ENCODE data around the gene CTTN. TPM values are rescaled to one million over a fixed set of nuclear protein-coding genes. Genes with fewer than 3 reads are reported as not detected.

CTTN gene
- total RNA-seq, 1 donor from 2014 or later, result 458 TPM

GRCh38 chr11:70413151-70413550 lies 14.8 kb downstream of the CTTN start:
- H3K36me3 Mint-ChIP-seq (ENCODE audit: low read depth, unreplicated experiment), result peaks cover 72% of the 10 kb centered on the region
- H3K27me3 Mint-ChIP-seq (ENCODE audit: unreplicated experiment), result no peaks in the 10 kb centered on the region
- no peak overlapping the region for H3K4me3 Mint-ChIP-seq (ENCODE audit: unreplicated experiment)

GRCh38 chr11:70414341-70415100 lies 16.2 kb downstream of the CTTN start:
- Mint-ChIP-seq H3K4me1 (ENCODE audit: unreplicated experiment) (no peaks in the 10 kb centered on the region), H3K27ac (ENCODE audit: unreplicated experiment) (peak overlapping the region; percentile 24), H3K9me3 (ENCODE audit: unreplicated experiment) (no peaks in the 10 kb centered on the region), H3K36me3 (ENCODE audit: low read depth, unreplicated experiment) (peaks cover 66% of the 10 kb centered on the region), H3K4me3 (ENCODE audit: unreplicated experiment) (peak overlapping the region; percentile 65), H3K27me3 (ENCODE audit: unreplicated experiment) (no peaks in the 10 kb centered on the region)
- no peak for DNase-seq (ENCODE audit: low spot score)
- TF ChIP-seq, protein P1, sequence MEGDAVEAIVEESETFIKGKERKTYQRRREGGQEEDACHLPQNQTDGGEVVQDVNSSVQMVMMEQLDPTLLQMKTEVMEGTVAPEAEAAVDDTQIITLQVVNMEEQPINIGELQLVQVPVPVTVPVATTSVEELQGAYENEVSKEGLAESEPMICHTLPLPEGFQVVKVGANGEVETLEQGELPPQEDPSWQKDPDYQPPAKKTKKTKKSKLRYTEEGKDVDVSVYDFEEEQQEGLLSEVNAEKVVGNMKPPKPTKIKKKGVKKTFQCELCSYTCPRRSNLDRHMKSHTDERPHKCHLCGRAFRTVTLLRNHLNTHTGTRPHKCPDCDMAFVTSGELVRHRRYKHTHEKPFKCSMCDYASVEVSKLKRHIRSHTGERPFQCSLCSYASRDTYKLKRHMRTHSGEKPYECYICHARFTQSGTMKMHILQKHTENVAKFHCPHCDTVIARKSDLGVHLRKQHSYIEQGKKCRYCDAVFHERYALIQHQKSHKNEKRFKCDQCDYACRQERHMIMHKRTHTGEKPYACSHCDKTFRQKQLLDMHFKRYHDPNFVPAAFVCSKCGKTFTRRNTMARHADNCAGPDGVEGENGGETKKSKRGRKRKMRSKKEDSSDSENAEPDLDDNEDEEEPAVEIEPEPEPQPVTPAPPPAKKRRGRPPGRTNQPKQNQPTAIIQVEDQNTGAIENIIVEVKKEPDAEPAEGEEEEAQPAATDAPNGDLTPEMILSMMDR (IDR thresholded peaks at IDR 0.05; ENCODE audit: unreplicated experiment), result no peak

More at GRCh38 chr11:70413151-70413550, 14.8 kb downstream of the CTTN start:
- Mint-ChIP-seq H3K9me3 (ENCODE audit: unreplicated experiment) (no peaks in the 10 kb centered on the region), H3K4me1 (ENCODE audit: unreplicated experiment) (no peaks in the 10 kb centered on the region), H3K27ac (ENCODE audit: unreplicated experiment) (no peak overlapping the region)
- TF ChIP-seq, protein P1 (IDR thresholded peaks at IDR 0.05; ENCODE audit: unreplicated experiment), result no peak
- DNase-seq (ENCODE audit: low spot score), result no peak

- peaks cover 62% of the 10 kb centered on the region for H3K36me3 Mint-ChIP-seq (ENCODE audit: low read depth, unreplicated experiment)
These were observed 16.9 kb downstream of the CTTN start for GRCh38 chr11:70415191-70415590.

GRCh38 chr11:70415642-70416395 lies 17.5 kb downstream of the CTTN start:
- H3K36me3 Mint-ChIP-seq (ENCODE audit: low read depth, unreplicated experiment), result peaks cover 60% of the 10 kb centered on the region
- H3K27me3 Mint-ChIP-seq (ENCODE audit: unreplicated experiment), result no peaks in the 10 kb centered on the region
- peak overlapping the region; percentile 62 for H3K4me3 Mint-ChIP-seq (ENCODE audit: unreplicated experiment)
- no peaks in the 10 kb centered on the region for H3K4me1 Mint-ChIP-seq (ENCODE audit: unreplicated experiment)
- no peak for DNase-seq (ENCODE audit: low spot score)
- no peaks in the 10 kb centered on the region for H3K9me3 Mint-ChIP-seq (ENCODE audit: unreplicated experiment)
- TF ChIP-seq, protein P1 (IDR thresholded peaks at IDR 0.05; ENCODE audit: unreplicated experiment), result no peak
- H3K27ac Mint-ChIP-seq (ENCODE audit: unreplicated experiment), result no peak overlapping the region

More at GRCh38 chr11:70415191-70415590, 16.9 kb downstream of the CTTN start:
- Mint-ChIP-seq H3K9me3 (ENCODE audit: unreplicated experiment) (no peaks in the 10 kb centered on the region), H3K27me3 (ENCODE audit: unreplicated experiment) (no peaks in the 10 kb centered on the region), H3K4me1 (ENCODE audit: unreplicated experiment) (no peaks in the 10 kb centered on the region), H3K4me3 (ENCODE audit: unreplicated experiment) (peak overlapping the region; percentile 65), H3K27ac (ENCODE audit: unreplicated experiment) (no peak overlapping the region)
- no peak for DNase-seq (ENCODE audit: low spot score)
- TF ChIP-seq, protein P1 (IDR thresholded peaks at IDR 0.05; ENCODE audit: unreplicated experiment), result no peak

DNA sequence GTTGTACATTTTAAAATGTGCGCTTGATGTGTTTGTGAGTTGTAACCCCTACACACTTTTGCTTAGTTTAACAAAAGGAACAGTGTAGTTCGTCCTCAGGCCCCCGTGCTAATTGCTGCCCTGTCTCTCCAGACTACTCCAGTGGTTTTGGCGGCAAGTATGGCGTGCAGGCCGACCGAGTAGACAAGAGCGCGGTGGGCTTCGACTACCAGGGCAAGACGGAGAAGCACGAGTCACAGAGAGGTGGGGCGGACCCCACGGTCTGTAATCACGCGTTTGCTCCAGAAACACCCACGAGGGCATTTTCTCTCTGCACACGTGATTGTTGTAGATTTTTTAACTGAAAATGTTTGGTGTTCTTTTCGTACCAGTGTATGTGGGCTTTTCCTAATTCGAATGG lies 18.6 kb downstream of the CTTN start:
- TF ChIP-seq, protein P1 (IDR thresholded peaks at IDR 0.05; ENCODE audit: unreplicated experiment), result no peak
- H3K27ac Mint-ChIP-seq (ENCODE audit: unreplicated experiment), result no peak overlapping the region
- no peak for DNase-seq (ENCODE audit: low spot score)
- H3K4me1 Mint-ChIP-seq (ENCODE audit: unreplicated experiment), result no peaks in the 10 kb centered on the region
- H3K36me3 Mint-ChIP-seq (ENCODE audit: low read depth, unreplicated experiment), result peaks cover 61% of the 10 kb centered on the region
- H3K4me3 Mint-ChIP-seq (ENCODE audit: unreplicated experiment), result no peak overlapping the region
- H3K9me3 Mint-ChIP-seq (ENCODE audit: unreplicated experiment), result no peaks in the 10 kb centered on the region
- no peaks in the 10 kb centered on the region for H3K27me3 Mint-ChIP-seq (ENCODE audit: unreplicated experiment)

Data from endothelial cell (in vitro differentiated cells).